Loucy (cell line): ENCODE data around the gene TMEM182.

ENCODE experiments used
- EZH2phosphoT487 ChIP-seq: fragments of 200-600 bp; IDR thresholded peaks from 2 replicates; pipeline ENCODE4 v1.6.1; 2018; ENCODE audit warnings: antibody characterized with exemption, mild to moderate bottlenecking, moderate library complexity, borderline replicate concordance
- TF ChIP-seq, protein P1 (sequence below): fragments of 200-600 bp; sonication (generic); conservative IDR thresholded peaks from 2 replicates; pipeline ENCODE4 v1.5.1; 2014; ENCODE audit warnings: mild to moderate bottlenecking, antibody characterized with exemption, low read length

DNA sequence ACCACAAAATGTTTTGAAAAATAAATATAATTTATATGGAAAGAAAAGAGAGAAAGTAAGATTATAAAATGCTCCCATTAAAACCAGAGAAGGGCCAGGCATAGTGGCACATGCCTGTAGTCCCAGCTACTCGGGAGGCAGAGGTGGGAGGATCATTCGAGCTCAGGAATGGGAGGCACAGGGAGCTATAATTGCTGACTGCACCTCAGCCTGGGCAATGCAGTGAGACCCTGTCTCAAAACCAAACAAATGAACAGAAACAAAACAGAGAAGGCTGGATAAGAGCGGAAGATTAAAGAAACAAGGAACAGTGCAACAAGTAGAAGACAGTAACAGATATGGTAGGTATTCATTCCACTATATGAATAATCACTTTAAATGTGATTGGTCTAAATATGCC is 18.6 kb upstream of the TMEM182 start:
- TF ChIP-seq, protein P1, sequence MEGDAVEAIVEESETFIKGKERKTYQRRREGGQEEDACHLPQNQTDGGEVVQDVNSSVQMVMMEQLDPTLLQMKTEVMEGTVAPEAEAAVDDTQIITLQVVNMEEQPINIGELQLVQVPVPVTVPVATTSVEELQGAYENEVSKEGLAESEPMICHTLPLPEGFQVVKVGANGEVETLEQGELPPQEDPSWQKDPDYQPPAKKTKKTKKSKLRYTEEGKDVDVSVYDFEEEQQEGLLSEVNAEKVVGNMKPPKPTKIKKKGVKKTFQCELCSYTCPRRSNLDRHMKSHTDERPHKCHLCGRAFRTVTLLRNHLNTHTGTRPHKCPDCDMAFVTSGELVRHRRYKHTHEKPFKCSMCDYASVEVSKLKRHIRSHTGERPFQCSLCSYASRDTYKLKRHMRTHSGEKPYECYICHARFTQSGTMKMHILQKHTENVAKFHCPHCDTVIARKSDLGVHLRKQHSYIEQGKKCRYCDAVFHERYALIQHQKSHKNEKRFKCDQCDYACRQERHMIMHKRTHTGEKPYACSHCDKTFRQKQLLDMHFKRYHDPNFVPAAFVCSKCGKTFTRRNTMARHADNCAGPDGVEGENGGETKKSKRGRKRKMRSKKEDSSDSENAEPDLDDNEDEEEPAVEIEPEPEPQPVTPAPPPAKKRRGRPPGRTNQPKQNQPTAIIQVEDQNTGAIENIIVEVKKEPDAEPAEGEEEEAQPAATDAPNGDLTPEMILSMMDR = no peak
- no peak for TF ChIP-seq EZH2phosphoT487
